ENCODE results near the gene PSMB3.
"Not testable (repeated sequence)": the region's sequence is repeated elsewhere in the genome, so short reads cannot be mapped to it uniquely, and the experiment has no call there.

PSMB3 gene

GRCh38 chr17:38717139-38717745 lies 35.3 kb upstream of the PSMB3 start:
- peaks cover 85% of the 10 kb centered on the region for H3K36me3 ChIP-seq (ENCODE audit: control insufficient read depth, insufficient read depth, low read length)
- no peak overlapping the region for H3K4me3 ChIP-seq (ENCODE audit: insufficient read depth, low read depth, low read length, poor library complexity, severe bottlenecking)
- H3K4me1 ChIP-seq (ENCODE audit: control insufficient read depth, insufficient read depth, low read length, poor library complexity, severe bottlenecking) = no peaks in the 10 kb centered on the region
- no peaks in the 10 kb centered on the region for H3K27me3 ChIP-seq (replicated peaks; ENCODE audit: control insufficient read depth, insufficient read depth, low read length, poor library complexity, severe bottlenecking)
- no peak for DNase-seq
- no peaks in the 10 kb centered on the region for H3K9me3 ChIP-seq (ENCODE audit: control insufficient read depth, low read length)
- H3K27ac ChIP-seq (ENCODE audit: insufficient read depth, low read length, poor library complexity, severe bottlenecking) = no peak overlapping the region

- H3K36me3 ChIP-seq (ENCODE audit: control insufficient read depth, insufficient read depth, low read length) = peaks cover 70% of the 10 kb centered on the region
- no peak overlapping the region for H3K27ac ChIP-seq (ENCODE audit: insufficient read depth, low read length, poor library complexity, severe bottlenecking)
- no peaks in the 10 kb centered on the region for H3K9me3 ChIP-seq (ENCODE audit: control insufficient read depth, low read length)
- no peaks in the 10 kb centered on the region for H3K27me3 ChIP-seq (replicated peaks; ENCODE audit: control insufficient read depth, insufficient read depth, low read length, poor library complexity, severe bottlenecking)
- H3K4me1 ChIP-seq (ENCODE audit: control insufficient read depth, insufficient read depth, low read length, poor library complexity, severe bottlenecking) = peaks cover 1% of the 10 kb centered on the region
- no peak for DNase-seq
- no peak overlapping the region for H3K4me3 ChIP-seq (ENCODE audit: insufficient read depth, low read depth, low read length, poor library complexity, severe bottlenecking)
These were observed 33.1 kb upstream of the PSMB3 start for GRCh38 chr17:38719289-38719942.

GRCh38 chr17:38719943-38720641 lies 32.4 kb upstream of the PSMB3 start:
- Histone ChIP-seq H3K9me3 (ENCODE audit: control insufficient read depth, low read length) (no peaks in the 10 kb centered on the region), H3K36me3 (ENCODE audit: control insufficient read depth, insufficient read depth, low read length) (peaks cover 70% of the 10 kb centered on the region), H3K27me3 (replicated peaks; ENCODE audit: control insufficient read depth, insufficient read depth, low read length, poor library complexity, severe bottlenecking) (no peaks in the 10 kb centered on the region), H3K27ac (ENCODE audit: insufficient read depth, low read length, poor library complexity, severe bottlenecking) (no peak overlapping the region), H3K4me3 (ENCODE audit: insufficient read depth, low read depth, low read length, poor library complexity, severe bottlenecking) (no peak overlapping the region), H3K4me1 (ENCODE audit: control insufficient read depth, insufficient read depth, low read length, poor library complexity, severe bottlenecking) (peaks cover 8% of the 10 kb centered on the region)
- no peak for DNase-seq

GRCh38 chr17:38720941-38721340 lies 31.6 kb upstream of the PSMB3 start:
- Histone ChIP-seq H3K36me3 (ENCODE audit: control insufficient read depth, insufficient read depth, low read length) (peaks cover 66% of the 10 kb centered on the region), H3K9me3 (ENCODE audit: control insufficient read depth, low read length) (no peaks in the 10 kb centered on the region), H3K27ac (ENCODE audit: insufficient read depth, low read length, poor library complexity, severe bottlenecking) (no peak overlapping the region)

DNA sequence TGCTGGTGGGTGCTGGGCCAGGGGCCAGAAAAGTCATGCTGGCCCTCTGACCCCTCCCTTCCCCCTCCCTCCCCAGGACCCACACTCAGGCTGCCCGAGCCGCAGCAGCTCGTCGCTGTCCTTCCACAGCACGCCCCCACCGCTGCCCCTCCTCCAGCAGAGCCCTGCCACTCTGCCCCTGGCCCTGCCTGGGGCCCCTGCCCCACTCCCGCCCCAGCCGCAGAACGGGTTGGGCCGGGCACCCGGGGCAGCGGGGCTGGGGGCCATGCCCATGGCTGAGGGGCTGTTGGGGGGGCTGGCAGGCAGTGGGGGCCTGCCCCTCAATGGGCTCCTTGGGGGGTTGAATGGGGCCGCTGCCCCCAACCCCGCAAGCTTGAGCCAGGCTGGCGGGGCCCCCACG lies 30.7 kb upstream of the PSMB3 start:
- Histone ChIP-seq H3K27ac (ENCODE audit: insufficient read depth, low read length, poor library complexity, severe bottlenecking) (no peak overlapping the region), H3K4me3 (ENCODE audit: insufficient read depth, low read depth, low read length, poor library complexity, severe bottlenecking) (no peak overlapping the region), H3K36me3 (ENCODE audit: control insufficient read depth, insufficient read depth, low read length) (peaks cover 57% of the 10 kb centered on the region), H3K9me3 (ENCODE audit: control insufficient read depth, low read length) (no peaks in the 10 kb centered on the region), H3K4me1 (ENCODE audit: control insufficient read depth, insufficient read depth, low read length, poor library complexity, severe bottlenecking) (peaks cover 15% of the 10 kb centered on the region), H3K27me3 (replicated peaks; ENCODE audit: control insufficient read depth, insufficient read depth, low read length, poor library complexity, severe bottlenecking) (no peaks in the 10 kb centered on the region)
- DNase-seq = no peak

More at GRCh38 chr17:38720941-38721340, 31.6 kb upstream of the PSMB3 start:
- H3K4me1 ChIP-seq (ENCODE audit: control insufficient read depth, insufficient read depth, low read length, poor library complexity, severe bottlenecking) = peaks cover 15% of the 10 kb centered on the region
- DNase-seq = no peak
- no peaks in the 10 kb centered on the region for H3K27me3 ChIP-seq (replicated peaks; ENCODE audit: control insufficient read depth, insufficient read depth, low read length, poor library complexity, severe bottlenecking)
- H3K4me3 ChIP-seq (ENCODE audit: insufficient read depth, low read depth, low read length, poor library complexity, severe bottlenecking) = no peak overlapping the region

DNA sequence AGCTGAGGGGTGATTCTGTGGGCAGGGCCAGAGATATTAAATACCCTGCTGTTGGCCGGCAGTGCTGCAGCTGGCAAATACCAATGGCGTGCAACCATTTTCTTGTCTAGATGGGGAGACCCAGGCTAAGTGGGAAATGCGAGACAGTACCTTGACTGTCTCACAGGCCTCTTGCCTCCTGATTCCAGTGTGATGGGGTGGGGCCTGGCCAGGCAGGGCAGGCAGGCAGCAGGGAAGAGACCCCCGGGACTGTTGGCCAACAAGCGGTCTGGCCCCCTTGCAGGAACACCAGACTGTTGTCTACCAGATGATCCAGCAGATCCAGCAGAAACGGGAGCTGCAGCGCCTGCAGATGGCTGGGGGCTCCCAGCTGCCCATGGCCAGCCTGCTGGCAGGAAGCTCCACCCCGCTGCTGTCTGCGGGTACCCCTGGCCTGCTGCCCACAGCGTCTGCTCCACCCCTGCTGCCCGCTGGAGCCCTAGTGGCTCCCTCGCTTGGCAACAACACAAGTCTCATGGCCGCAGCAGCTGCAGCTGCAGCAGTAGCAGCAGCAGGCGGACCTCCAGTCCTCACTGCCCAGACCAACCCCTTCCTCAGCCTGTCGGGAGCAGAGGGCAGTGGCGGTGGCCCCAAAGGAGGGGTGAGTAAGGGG lies 28.1 kb upstream of the PSMB3 start:
- Histone ChIP-seq H3K9me3 (ENCODE audit: control insufficient read depth, low read length) (no peaks in the 10 kb centered on the region), H3K36me3 (ENCODE audit: control insufficient read depth, insufficient read depth, low read length) (peaks cover 40% of the 10 kb centered on the region), H3K4me3 (ENCODE audit: insufficient read depth, low read depth, low read length, poor library complexity, severe bottlenecking) (no peak overlapping the region), H3K27ac (ENCODE audit: insufficient read depth, low read length, poor library complexity, severe bottlenecking) (no peak overlapping the region), H3K27me3 (replicated peaks; ENCODE audit: control insufficient read depth, insufficient read depth, low read length, poor library complexity, severe bottlenecking) (no peaks in the 10 kb centered on the region), H3K4me1 (ENCODE audit: control insufficient read depth, insufficient read depth, low read length, poor library complexity, severe bottlenecking) (peaks cover 40% of the 10 kb centered on the region)
- no peak for DNase-seq

DNA sequence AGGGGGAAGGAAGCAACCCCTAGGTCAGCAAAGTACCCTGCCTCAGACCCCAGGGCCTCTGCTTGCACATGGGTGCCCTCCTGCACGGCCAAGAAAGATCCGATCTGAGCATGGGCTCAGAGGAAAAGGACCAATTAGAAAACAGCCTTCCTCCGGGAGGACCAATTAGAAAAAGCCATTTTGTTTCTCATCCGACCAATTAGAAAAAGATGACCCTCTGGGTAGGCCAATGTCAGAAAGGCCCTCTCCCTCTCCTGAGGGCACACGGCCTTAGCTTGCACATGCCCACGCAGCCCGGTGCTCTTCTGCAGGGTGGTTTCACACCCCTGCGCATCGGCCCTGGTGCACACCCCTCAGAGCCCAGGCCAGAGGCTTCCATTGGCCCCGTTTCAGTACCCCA lies 27.5 kb upstream of the PSMB3 start:
- no peaks in the 10 kb centered on the region for H3K9me3 ChIP-seq (ENCODE audit: control insufficient read depth, low read length)
- DNase-seq = no peak
- no peak overlapping the region for H3K4me3 ChIP-seq (ENCODE audit: insufficient read depth, low read depth, low read length, poor library complexity, severe bottlenecking)
- H3K27me3 ChIP-seq (replicated peaks; ENCODE audit: control insufficient read depth, insufficient read depth, low read length, poor library complexity, severe bottlenecking) = no peaks in the 10 kb centered on the region
- H3K36me3 ChIP-seq (ENCODE audit: control insufficient read depth, insufficient read depth, low read length) = peaks cover 37% of the 10 kb centered on the region
- peaks cover 44% of the 10 kb centered on the region for H3K4me1 ChIP-seq (ENCODE audit: control insufficient read depth, insufficient read depth, low read length, poor library complexity, severe bottlenecking)
- peak overlapping the region; percentile 2 for H3K27ac ChIP-seq (ENCODE audit: insufficient read depth, low read length, poor library complexity, severe bottlenecking)

DNA sequence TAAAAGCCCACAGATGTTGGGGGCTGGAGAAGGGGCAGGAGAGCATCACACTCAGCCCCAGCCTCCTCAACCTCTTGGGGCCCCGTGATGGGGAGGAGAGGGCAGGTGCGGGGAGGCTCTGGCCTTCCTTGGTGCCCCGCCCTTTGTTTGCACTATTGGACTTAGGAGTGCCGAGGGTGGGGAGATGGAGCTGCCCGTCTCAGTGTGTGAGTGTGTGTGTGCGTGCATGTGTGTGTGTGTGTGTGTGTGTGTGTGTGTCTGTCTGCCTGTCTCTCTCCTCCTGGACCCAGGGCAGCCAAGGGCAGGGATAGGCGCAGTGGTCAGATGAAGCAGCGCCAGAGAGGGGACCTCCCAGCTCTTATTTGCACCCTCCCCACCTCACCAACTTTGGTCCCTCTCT lies 26.4 kb upstream of the PSMB3 start:
- not testable (repeated sequence) for H3K9me3 ChIP-seq (ENCODE audit: control insufficient read depth, low read length); DNase-seq; H3K4me3 ChIP-seq (ENCODE audit: insufficient read depth, low read depth, low read length, poor library complexity, severe bottlenecking); H3K27me3 ChIP-seq (replicated peaks; ENCODE audit: control insufficient read depth, insufficient read depth, low read length, poor library complexity, severe bottlenecking); H3K27ac ChIP-seq (ENCODE audit: insufficient read depth, low read length, poor library complexity, severe bottlenecking)
- Histone ChIP-seq H3K36me3 (ENCODE audit: control insufficient read depth, insufficient read depth, low read length) (peaks cover 27% of the 10 kb centered on the region), H3K4me1 (ENCODE audit: control insufficient read depth, insufficient read depth, low read length, poor library complexity, severe bottlenecking) (peaks cover 49% of the 10 kb centered on the region)

GRCh38 chr17:38727736-38728135 lies 24.8 kb upstream of the PSMB3 start:
- DNase-seq = peak; percentile 36 to 53 (median 42)
- Histone ChIP-seq H3K27me3 (replicated peaks; ENCODE audit: control insufficient read depth, insufficient read depth, low read length, poor library complexity, severe bottlenecking) (no peaks in the 10 kb centered on the region), H3K27ac (ENCODE audit: insufficient read depth, low read length, poor library complexity, severe bottlenecking) (peak overlapping the region; percentile 64), H3K4me3 (ENCODE audit: insufficient read depth, low read depth, low read length, poor library complexity, severe bottlenecking) (peak overlapping the region; percentile 27), H3K36me3 (ENCODE audit: control insufficient read depth, insufficient read depth, low read length) (peaks cover 15% of the 10 kb centered on the region), H3K9me3 (ENCODE audit: control insufficient read depth, low read length) (no peaks in the 10 kb centered on the region), H3K4me1 (ENCODE audit: control insufficient read depth, insufficient read depth, low read length, poor library complexity, severe bottlenecking) (peaks cover 58% of the 10 kb centered on the region)

Measured in effector memory CD4-positive, alpha-beta T cell (primary cell).